Left kidney (tissue), 2 donors: ENCODE measurements around the gene PPP6R2. TPM values are rescaled to one million over a fixed set of nuclear protein-coding genes. Genes with fewer than 3 reads are reported as not detected.

Source experiments
- DNase-seq: peaks from one replicate; pipeline ENCODE4 v3.0.0-alpha.2; 2013
- polyA plus RNA-seq: library from polyadenylated mRNA; unstranded; fragments of 120-200 nt; gene quantifications from one replicate; pipeline ENCODE4 v1.2.1, GENCODE V29; 2013; ENCODE audit not compliant: insufficient read length

Gene PPP6R2
- polyA plus RNA-seq, 1 donor: 43.0 TPM

GRCh38 chr22:50305393-50305922, 37.7 kb upstream of the PPP6R2 start:
- DNase-seq: no peak

DNA sequence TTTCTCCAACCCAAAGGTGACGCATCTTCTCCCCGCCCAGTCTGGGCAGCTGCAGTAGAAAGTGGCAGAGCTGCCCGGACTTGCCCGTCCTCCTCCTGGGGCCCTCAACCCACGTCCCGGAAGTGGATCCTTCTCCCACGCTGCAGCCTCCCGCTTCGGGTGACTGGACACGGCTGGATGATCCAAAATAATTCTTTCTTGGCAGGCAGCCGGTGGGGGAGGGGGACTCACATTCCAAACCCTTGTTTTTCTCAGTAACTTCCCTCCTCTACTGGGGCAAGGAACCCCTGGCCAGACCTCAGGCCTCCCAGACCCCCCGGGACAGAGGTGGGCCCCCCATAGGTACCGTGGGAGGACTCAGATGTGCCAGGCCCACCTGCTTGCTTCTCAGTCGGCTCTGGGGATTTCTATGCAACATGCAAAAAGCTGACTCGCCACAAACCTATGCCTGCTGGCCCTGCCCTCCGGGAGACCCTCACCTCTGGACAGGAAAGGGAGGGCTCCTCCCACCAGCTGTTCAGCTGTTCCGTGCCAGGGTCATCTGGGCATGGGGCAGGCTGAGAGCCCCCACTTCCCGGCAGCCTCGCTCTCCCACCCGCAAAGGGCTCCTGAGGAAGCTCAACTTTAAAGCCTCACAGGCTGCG, 37.1 kb upstream of the PPP6R2 start:
- peak; percentile 91 for DNase-seq

- peak; percentile 88 for DNase-seq
These were observed 36.1 kb upstream of the PPP6R2 start, which contains the start of gene PLXNB2 for GRCh38 chr22:50306753-50307749. Gene PLXNB2 (minus strand): TSS chr22:50307646. CDS start chr22:50290584, 17,062 bp downstream.

- no peak for DNase-seq
These were observed 35.1 kb upstream of the PPP6R2 start for GRCh38 chr22:50307890-50308596.

DNA sequence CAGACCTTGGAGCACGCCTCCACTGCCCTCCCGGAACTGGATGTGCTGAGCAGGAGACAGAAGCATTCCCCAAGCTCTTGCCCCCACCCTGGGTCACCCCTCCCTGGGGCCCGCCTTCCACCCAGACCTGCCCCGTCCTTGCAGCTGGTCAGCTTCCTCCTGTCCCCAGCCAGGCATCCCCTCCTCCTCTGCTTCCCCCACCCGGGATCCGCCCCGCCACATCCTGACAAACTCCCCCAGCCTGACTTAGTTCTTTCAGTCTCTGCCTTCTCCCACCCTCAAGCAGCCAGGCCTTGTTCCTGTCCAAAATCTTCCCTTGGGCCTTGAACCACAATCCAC, 34.6 kb upstream of the PPP6R2 start:
- DNase-seq: no peak

GRCh38 chr22:50308986-50309600, 34.0 kb upstream of the PPP6R2 start:
- no peak for DNase-seq

DNA sequence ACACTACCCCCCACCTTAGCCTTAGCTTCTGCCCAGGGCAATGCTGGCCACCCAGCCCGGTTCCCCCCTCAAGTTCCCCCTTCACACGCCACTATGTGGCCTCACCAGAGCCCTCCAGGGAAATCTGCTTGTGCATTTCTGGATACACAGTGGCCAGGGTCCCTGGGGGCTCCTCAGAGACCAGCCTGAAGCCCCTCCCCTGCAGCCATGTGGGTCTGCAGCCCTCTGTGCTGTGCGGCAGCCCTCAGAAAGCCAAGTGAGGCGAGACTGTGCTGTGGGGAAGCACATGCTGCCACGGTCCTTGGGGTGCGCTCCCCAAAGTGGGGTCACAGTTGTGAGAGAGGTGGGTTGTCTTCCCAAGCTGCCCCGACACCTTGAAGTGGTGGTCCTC, 33.5 kb upstream of the PPP6R2 start:
- no peak for DNase-seq

GRCh38 chr22:50310031-50310722, 33.0 kb upstream of the PPP6R2 start:
- no peak for DNase-seq

DNA sequence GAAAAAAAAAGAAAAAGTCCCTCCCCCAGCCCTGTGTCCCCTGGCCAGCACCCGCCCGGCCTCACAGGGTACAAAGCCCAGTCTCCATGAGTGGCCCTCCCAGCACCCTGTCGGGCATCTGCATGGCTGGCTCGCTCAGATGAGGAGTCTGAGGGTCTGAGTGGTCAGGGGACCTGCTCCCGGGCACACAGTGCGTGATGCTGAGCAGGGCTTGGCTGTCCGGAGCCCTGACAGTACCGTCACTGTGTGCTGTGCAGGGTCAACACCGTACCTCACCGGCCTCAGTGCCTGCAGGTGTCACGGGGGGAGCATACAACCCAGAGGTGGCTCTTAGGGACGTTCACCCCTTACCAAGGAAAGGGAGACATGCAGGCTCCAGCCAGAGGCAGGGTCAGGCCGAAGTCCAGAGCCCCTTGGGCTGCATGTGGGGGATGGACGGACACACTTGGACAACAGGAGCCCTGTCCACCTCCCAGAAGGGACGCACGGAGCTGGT, 32.1 kb upstream of the PPP6R2 start:
- DNase-seq: no peak

DNA sequence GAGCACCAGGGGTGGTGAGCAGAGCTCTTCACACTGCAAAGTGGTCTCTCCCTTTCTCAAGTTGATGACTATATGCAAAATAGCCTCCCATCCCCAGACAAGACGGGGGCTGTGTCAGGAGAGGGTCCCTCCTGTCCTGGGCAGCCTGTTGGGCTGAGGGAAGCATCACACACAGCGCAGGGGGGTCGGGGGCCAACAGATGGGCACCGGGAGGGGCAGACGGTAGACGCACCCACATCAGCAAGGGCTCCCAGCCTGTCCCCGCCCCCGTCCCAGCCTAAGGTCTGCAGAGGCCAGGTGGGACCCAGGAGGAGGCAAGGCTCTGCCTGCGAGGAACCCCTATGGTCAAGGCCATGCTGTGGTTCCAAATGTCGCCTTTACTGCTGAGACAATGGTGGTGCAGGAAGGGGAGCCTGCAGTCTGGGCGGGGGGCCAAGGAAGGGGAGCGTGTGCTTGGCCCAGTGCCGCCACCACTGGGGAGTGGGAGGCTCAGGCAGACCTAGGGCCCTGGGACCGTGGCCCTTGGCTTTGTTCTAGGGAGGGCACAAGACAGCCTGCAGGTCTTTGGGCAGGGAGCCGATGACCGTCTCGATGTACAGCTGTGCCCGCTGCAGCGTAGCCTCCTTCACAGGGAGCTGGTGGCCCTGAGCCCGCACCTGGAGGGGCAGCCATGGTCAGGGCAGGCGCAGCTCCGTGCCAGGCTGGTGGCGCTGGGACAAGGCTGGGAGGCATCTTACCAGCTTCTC, 31.3 kb upstream of the PPP6R2 start:
- no peak for DNase-seq

- DNase-seq: no peak
These were observed 30.8 kb upstream of the PPP6R2 start for GRCh38 chr22:50312371-50312770.

GRCh38 chr22:50313021-50313420, 30.1 kb upstream of the PPP6R2 start:
- DNase-seq: no peak

DNA sequence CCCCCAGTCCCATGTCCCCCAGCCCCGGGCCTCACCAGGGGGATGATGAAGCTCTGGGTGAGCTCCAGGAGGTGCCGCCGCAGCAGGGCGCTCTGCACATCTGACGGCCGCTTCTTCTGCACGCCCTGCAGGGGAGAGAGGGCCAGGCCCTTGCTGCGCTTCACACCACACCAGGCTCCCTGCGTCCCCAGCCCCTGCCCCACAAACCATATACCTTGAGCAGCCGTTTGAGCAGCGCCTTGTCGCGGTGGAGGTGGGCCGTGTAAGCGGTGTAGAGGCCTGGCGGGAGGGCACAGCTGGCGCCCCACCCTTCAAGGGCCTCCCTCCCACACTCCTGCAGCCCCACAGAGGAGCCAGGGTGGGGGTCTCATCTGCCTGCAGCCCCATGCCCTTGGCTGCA, 29.5 kb upstream of the PPP6R2 start:
- no peak for DNase-seq

GRCh38 chr22:50314081-50314454, 29.1 kb upstream of the PPP6R2 start:
- DNase-seq: no peak

DNA sequence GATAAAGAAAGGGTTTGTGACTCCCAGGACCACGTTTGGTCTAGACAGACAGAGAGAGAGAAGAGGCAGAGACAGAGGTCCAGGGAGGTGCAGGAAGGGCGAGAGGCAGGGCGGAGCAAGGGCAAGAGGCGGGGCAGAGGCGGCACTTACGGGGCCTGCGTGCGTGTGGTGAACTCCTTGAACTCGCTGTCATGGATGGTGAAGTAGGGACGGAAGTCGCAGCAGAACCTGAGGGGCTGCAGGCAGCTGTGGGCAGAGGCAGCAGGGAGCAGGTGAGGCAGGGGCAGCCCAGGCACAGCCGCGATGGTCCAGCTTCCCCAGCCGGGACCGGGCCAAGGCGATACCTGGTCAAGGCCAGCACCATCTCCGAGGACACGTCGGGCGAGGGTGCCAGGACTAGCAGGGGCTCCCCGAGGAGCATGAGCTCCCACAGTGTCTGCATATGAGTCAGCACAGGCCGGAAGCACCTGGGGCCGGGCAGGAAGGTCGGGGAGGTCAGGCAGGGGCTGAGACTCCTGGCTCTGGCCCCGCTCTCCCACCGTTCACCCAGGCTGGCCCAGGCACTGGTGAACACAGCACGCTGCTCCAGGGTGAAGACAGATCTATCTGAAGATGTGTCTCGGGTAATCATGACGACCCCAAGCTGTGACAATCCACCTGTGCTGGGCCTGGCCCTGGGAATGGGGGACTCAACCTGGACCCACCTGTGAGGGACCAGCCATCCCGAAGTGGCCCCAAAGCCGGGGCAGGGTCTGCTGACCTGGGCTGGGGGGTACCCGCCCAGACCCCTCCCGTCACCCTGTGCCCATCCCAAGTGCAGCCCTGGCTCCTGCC, 28.5 kb upstream of the PPP6R2 start:
- DNase-seq: no peak

GRCh38 chr22:50315289-50316113, 27.6 kb upstream of the PPP6R2 start:
- DNase-seq: no peak

- no peak for DNase-seq
These were observed 26.7 kb upstream of the PPP6R2 start for GRCh38 chr22:50316114-50317065.
